Keratinocyte (primary cell): ENCODE measurements around the gene FHAD1. TPM values are rescaled to one million over a fixed set of nuclear protein-coding genes. Genes with fewer than 3 reads are reported as not detected.

Experiments used
- DNase-seq: peaks from one replicate; pipeline ENCODE4 v3.0.0-alpha.2; 2011; ENCODE audit warnings: low read depth, missing footprints, low spot score
- FAIRE-seq: peaks from 2 replicates; lab custom pipeline; 2011; peaks lifted over from hg19 to GRCh38; lab: Jason Lieb, UNC
- H2AFZ ChIP-seq: 2 replicates; pipeline ENCODE4 v1.6.0; 2012; ENCODE audit warnings: low read length, control low read depth, inconsistent platforms; ENCODE audit not compliant: control insufficient read depth
- H3K27ac ChIP-seq: 2 replicates; pipeline ENCODE4 v1.5.1; 2011; ENCODE audit warnings: low read length; ENCODE audit not compliant: control insufficient read depth, insufficient read depth
- H3K27me3 ChIP-seq: 3 replicates; pipeline ENCODE4 v1.6.0; 2011; ENCODE audit warnings: low read length; ENCODE audit not compliant: control insufficient read depth, insufficient read depth; ENCODE audit errors: extremely low read depth
- H3K36me3 ChIP-seq, 2 experiments: 2 replicates in 1 of 2; 3 replicates in 1 of 2; pipeline ENCODE4 v1.5.1; 2011; ENCODE audit warnings: low read length in 2 of 2, mild to moderate bottlenecking in 1 of 2; ENCODE audit not compliant: control insufficient read depth in 2 of 2, insufficient read depth in 2 of 2; ENCODE audit errors: extremely low read depth in 1 of 2
- H3K4me1 ChIP-seq: 3 replicates; pipeline ENCODE4 v1.5.1; 2011; ENCODE audit warnings: low read length; ENCODE audit not compliant: control insufficient read depth, insufficient read depth; ENCODE audit errors: extremely low read depth
- H3K4me2 ChIP-seq: 3 replicates; pipeline ENCODE4 v1.6.0; 2011; ENCODE audit warnings: low read depth, low read length; ENCODE audit not compliant: control insufficient read depth, insufficient read depth; ENCODE audit errors: extremely low read depth
- H3K4me3 ChIP-seq, 3 experiments: fragments of 200-600 bp in 1 of 3; sonication (generic) in 1 of 3; 2 replicates in 2 of 3; 3 replicates in 1 of 3; pipeline ENCODE4 v1.5.1; 2011 to 2016; ENCODE audit warnings: low read length in 3 of 3, mild to moderate bottlenecking in 3 of 3, control low read depth in 2 of 3, inconsistent platforms in 1 of 3, low read depth in 1 of 3, mixed read lengths in 1 of 3, mixed run types in 1 of 3, moderate library complexity in 1 of 3; ENCODE audit not compliant: control insufficient read depth in 2 of 3, insufficient read depth in 2 of 3; ENCODE audit errors: extremely low read depth in 1 of 3
- H3K79me2 ChIP-seq: 2 replicates; pipeline ENCODE4 v1.6.0; 2012; ENCODE audit warnings: low read length; ENCODE audit not compliant: control insufficient read depth, insufficient read depth
- H3K9ac ChIP-seq: 3 replicates; pipeline ENCODE4 v1.6.0; 2011; ENCODE audit warnings: low read length; ENCODE audit not compliant: control insufficient read depth, insufficient read depth; ENCODE audit errors: extremely low read depth
- H3K9me1 ChIP-seq: 3 replicates; pipeline ENCODE4 v1.6.0; 2011; ENCODE audit warnings: low read length; ENCODE audit not compliant: control insufficient read depth, insufficient read depth; ENCODE audit errors: extremely low read depth
- H3K9me3 ChIP-seq: 2 replicates; pipeline ENCODE4 v1.5.1; 2012; ENCODE audit warnings: low read depth, low read length; ENCODE audit not compliant: control insufficient read depth
- H4K20me1 ChIP-seq: 3 replicates; pipeline ENCODE4 v1.6.0; 2011; ENCODE audit warnings: low read length; ENCODE audit not compliant: control insufficient read depth, insufficient read depth; ENCODE audit errors: extremely low read depth
- CTCF ChIP-seq, 3 experiments: IDR thresholded peaks in 1 of 3; conservative IDR thresholded peaks in 1 of 3; optimal IDR thresholded peaks in 1 of 3; 2 replicates in 2 of 3; 3 replicates in 1 of 3; pipeline versions ENCODE3 to v1.5.1; 2011; ENCODE audit warnings: low read length in 3 of 3, mild to moderate bottlenecking in 3 of 3, moderate library complexity in 2 of 3, control low read depth in 1 of 3, inconsistent platforms in 1 of 3; ENCODE audit not compliant: insufficient read depth in 2 of 3; ENCODE audit errors: extremely low read depth in 1 of 3
- EZH2 ChIP-seq: IDR thresholded peaks from one replicate; pipeline ENCODE4 v1.6.1; 2012; ENCODE audit warnings: inconsistent platforms, mild to moderate bottlenecking, low read length, moderate library complexity
- dilution Hi-C: fragments of 300-500 bp; cut with MboI; formaldehyde crosslinking; loops from one replicate; pipeline ENCODE4 v1.7.0; 2020; ENCODE audit warnings: low sequenced_read_pairs; ENCODE audit not compliant: extremely low pct_ligation_motif_present
- polyA plus RNA-seq, 5 experiments: library from polyadenylated mRNA; depleted of rRNA in 3 of 5; stranded (reverse) in 3 of 5; stranded (forward) in 1 of 5; unstranded in 1 of 5; fragments of >200 nt; gene quantifications; 1 replicate in 1 of 5; 2 replicates in 3 of 5; 3 replicates in 1 of 5; pipeline versions ENCODE4 v1.2.1 to v1.2.3, GENCODE V29; 2011 to 2012; ENCODE audit warnings: missing spikeins in 2 of 5, low read depth in 1 of 5, low replicate concordance in 1 of 5

FHAD1 gene
- polyA plus RNA-seq, 1 donor (not counting 4 experiments of a cell fraction or from before 2014, with no cell fraction given): 0.09 TPM

DNA sequence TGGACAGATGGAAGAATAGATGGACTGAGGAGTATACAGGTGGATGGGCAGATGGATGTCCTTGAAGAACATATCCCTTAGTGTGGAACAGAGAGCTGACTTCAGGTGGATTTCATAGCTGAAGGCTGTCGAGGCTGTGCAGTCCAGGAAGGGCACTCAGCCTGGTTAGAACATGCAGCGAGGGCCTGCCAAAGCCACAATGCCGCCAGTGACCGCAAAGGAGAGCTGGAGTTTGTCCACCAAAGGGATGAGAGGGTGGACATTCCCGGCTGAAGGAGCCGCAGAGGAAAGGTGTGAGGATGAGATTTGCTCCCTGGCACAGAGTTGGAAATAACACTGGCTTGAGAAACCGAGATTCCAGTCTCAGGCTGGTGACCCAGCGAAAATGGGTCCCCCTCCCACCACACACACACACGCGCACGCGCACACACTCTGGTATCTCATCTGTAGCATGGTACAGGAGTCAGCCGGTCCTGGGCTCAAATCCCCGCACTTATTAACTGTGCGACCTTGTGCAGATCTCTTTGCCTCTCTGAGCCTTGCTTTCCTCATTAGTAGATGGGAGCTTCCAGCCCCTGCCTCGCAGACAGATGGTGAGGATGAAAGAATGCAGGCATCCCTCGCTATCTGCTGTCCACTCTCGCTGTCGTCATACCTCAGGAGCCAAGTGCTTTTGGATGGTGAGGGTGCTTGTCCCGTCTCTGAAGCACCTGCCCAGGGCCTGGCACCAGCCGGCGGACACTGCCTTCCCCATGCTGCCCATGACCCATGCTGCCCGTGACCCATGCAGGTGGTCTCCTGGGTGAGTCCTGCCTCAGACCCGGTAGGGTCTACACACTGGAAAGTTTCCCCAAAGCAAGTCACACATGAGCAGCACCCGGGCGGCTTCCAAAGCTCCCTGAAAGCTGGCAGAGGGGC is 135.8 kb downstream of the FHAD1 start:
- H4K20me1 ChIP-seq: peaks cover 3% of the 10 kb centered on the region
- H3K9me1 ChIP-seq: no peaks in the 10 kb centered on the region
- H3K36me3 ChIP-seq: no peaks in the 10 kb centered on the region
- H3K4me3 ChIP-seq: no peak overlapping the region
- H3K9ac ChIP-seq: no peak overlapping the region
- H3K27me3 ChIP-seq: peaks cover 26% of the 10 kb centered on the region
- no peaks in the 10 kb centered on the region for H3K4me1 ChIP-seq
- no peak overlapping the region for H3K4me2 ChIP-seq
- H3K27ac ChIP-seq: no peak overlapping the region
- FAIRE-seq (no peak), DNase-seq (no peak)
- H3K9me3 ChIP-seq: no peaks in the 10 kb centered on the region
- TF ChIP-seq CTCF (optimal IDR thresholded peaks at IDR 0.05 in 1 of 3, IDR thresholded peaks at IDR 0.05 in 1 of 3, conservative IDR thresholded peaks at IDR 0.05 in 1 of 3; ENCODE audit: extremely low read depth in 1 of 3, insufficient read depth in 2 of 3, low read length in 3 of 3) (no peak), EZH2 (no peak)
- H3K79me2 ChIP-seq: no peaks in the 10 kb centered on the region
- dilution Hi-C loops: no loop called here
- no peak overlapping the region for H2AFZ ChIP-seq

DNA sequence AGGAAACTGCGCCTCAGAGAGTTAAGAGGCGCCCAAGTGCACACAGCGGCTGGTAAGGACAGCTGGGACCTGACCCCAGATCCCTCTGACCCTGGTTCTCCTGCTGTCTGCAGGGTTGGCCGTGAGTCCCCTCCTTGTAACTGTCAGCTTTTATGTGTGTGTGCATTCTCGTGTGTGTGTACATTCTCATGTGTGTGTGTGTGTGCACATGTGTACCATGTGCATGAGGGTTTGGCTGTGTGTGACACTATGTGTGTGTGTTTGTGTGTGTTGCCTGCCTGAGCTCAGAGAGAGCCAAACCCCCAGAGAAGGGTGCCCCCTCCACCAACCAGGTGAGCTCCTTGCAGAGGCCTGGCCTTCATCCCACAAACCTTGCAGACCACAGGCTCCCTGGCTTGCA is 136.8 kb downstream of the FHAD1 start:
- H3K27me3 ChIP-seq: peaks cover 26% of the 10 kb centered on the region

More for the DNA sequence above, 136.8 kb downstream of the FHAD1 start:
- dilution Hi-C loops: no loop called here
- peaks cover 3% of the 10 kb centered on the region for H4K20me1 ChIP-seq
- H3K9me3 ChIP-seq: no peaks in the 10 kb centered on the region
- H3K9ac ChIP-seq: no peak overlapping the region
- H3K79me2 ChIP-seq: no peaks in the 10 kb centered on the region
- FAIRE-seq (no peak), DNase-seq (no peak)
- no peaks in the 10 kb centered on the region for H3K9me1 ChIP-seq
- no peak overlapping the region for H2AFZ ChIP-seq
- H3K36me3 ChIP-seq: no peaks in the 10 kb centered on the region
- no peak overlapping the region for H3K27ac ChIP-seq
- no peaks in the 10 kb centered on the region for H3K4me1 ChIP-seq
- TF ChIP-seq CTCF (optimal IDR thresholded peaks at IDR 0.05 in 1 of 3, IDR thresholded peaks at IDR 0.05 in 1 of 3, conservative IDR thresholded peaks at IDR 0.05 in 1 of 3; ENCODE audit: extremely low read depth in 1 of 3, insufficient read depth in 2 of 3, low read length in 3 of 3) (no peak), EZH2 (no peak)
- H3K4me2 ChIP-seq: no peak overlapping the region
- no peak overlapping the region for H3K4me3 ChIP-seq
